Panc1 (cell line): Measurements from ENCODE around the gene SNRK. TPM values are rescaled to one million over a fixed set of nuclear protein-coding genes. Genes with fewer than 3 reads are reported as not detected.

ENCODE experiments used
- ATAC-seq: fragments of 200-7000 bp; cut with Tn5 transposase; 2 replicates; pipeline ENCODE4 v1.9.1; 2020; ENCODE audit warnings: mild to moderate bottlenecking, moderate library complexity
- BruUV-seq: library from RNA; stranded (reverse); fragments of 400-500 nt; replicated peaks from 2 replicates; lab custom pipeline; 2021; lab: Mats Ljungman, UMichigan
- CTCF ChIA-PET: fragments of 300-600 bp; sonication (Branson Sonifier 250); formaldehyde crosslinking; loops from one replicate; lab custom pipeline; 2022; ENCODE audit warnings: antibody characterized with exemption; lab: Charles Lee
- POLR2A ChIA-PET: fragments of 300-600 bp; sonication (Branson Sonifier 250); formaldehyde crosslinking; loops from one replicate; lab custom pipeline; 2022; ENCODE audit warnings: antibody characterized with exemption; lab: Charles Lee
- DNase-seq: peaks from one replicate; pipeline ENCODE4 v3.0.0-alpha.2; 2010; ENCODE audit warnings: low read depth, low spot score
- H3K27ac ChIP-seq: 2 replicates; pipeline ENCODE4 v1.5.1; 2011; ENCODE audit warnings: mild to moderate bottlenecking, low read length, inconsistent platforms
- H3K27me3 ChIP-seq: fragments of 200-500 bp; sonication (Bioruptor generic); 2 replicates; pipeline ENCODE4 v1.6.0; 2014; ENCODE audit warnings: low read length, inconsistent platforms; ENCODE audit not compliant: control insufficient read depth, insufficient read depth
- H3K36me3 ChIP-seq: fragments of 200-500 bp; sonication (Bioruptor generic); 2 replicates; pipeline ENCODE4 v1.5.1; 2014; ENCODE audit warnings: inconsistent platforms, mild to moderate bottlenecking, low read length, moderate library complexity; ENCODE audit not compliant: control insufficient read depth, insufficient read depth
- H3K4me1 ChIP-seq: 2 replicates; pipeline ENCODE4 v1.5.1; 2011; ENCODE audit warnings: inconsistent platforms, mild to moderate bottlenecking, low read length, moderate library complexity; ENCODE audit not compliant: control insufficient read depth, insufficient read depth
- H3K4me3 ChIP-seq, 2 experiments: 2 replicates each; pipeline ENCODE4 v1.5.1; 2011 to 2012; ENCODE audit warnings: low read depth in 2 of 2, low read length in 2 of 2, mild to moderate bottlenecking in 2 of 2, inconsistent platforms in 1 of 2, moderate library complexity in 1 of 2
- H3K9me3 ChIP-seq: fragments of 200-500 bp; sonication (Bioruptor generic); 2 replicates; pipeline ENCODE4 v1.5.1; 2014; ENCODE audit warnings: low read depth, mild to moderate bottlenecking, inconsistent platforms, low read length, moderate library complexity; ENCODE audit not compliant: control insufficient read depth, insufficient read depth
- POLR2AphosphoS5 ChIP-seq: IDR thresholded peaks from 2 replicates; pipeline ENCODE4 v1.6.1; 2012; ENCODE audit warnings: mild to moderate bottlenecking, low read depth, low read length, moderate library complexity
- SIN3A ChIP-seq: IDR thresholded peaks from 2 replicates; pipeline ENCODE4 v1.6.1; 2012; ENCODE audit warnings: low read depth, mild to moderate bottlenecking, low read length, moderate library complexity, borderline replicate concordance; ENCODE audit not compliant: insufficient read depth
- TCF7L2 ChIP-seq: IDR thresholded peaks from 2 replicates; pipeline ENCODE4 v1.6.1; 2011; ENCODE audit warnings: mild to moderate bottlenecking, low read depth, low read length, inconsistent platforms
- in situ Hi-C: cut with HindIII; loops from 2 replicates; pipeline ENCODE4 v1.10.0; 2016; ENCODE audit warnings: low sequenced_read_pairs, low pct_unique_long_range_greater_than_20kb
- intact Hi-C: fragments of 100-400 bp; cut with micrococcal nuclease; formaldehyde crosslinking; loops from one replicate; pipeline ENCODE4 v1.10.0; 2022; ENCODE audit not compliant: unreplicated experiment
- total RNA-seq: library from RNA; stranded (reverse); gene quantifications from one replicate; pipeline ENCODE4 v1.2.1, GENCODE V29; 2021; ENCODE audit not compliant: unreplicated experiment
- TF ChIP-seq, protein P1 (sequence below): fragments of 450-650 bp; IDR thresholded peaks from 2 replicates; pipeline ENCODE4 v1.5.1; 2017; ENCODE audit warnings: mild to moderate bottlenecking
- TF ChIP-seq, protein P2 (sequence below), 2 experiments: IDR thresholded peaks; 2 replicates each; pipeline ENCODE4 v1.6.1; 2011 to 2012; ENCODE audit warnings: low read depth in 2 of 2, control low read depth in 1 of 2, low read length in 1 of 2, mild to moderate bottlenecking in 1 of 2, moderate library complexity in 1 of 2; ENCODE audit not compliant: insufficient read depth in 1 of 2

The SNRK gene
- total RNA-seq, 1 experiment from 2014 or later = 11.0 TPM

- BruUV-seq = no TSS peak
- DNase-seq = no peak
- Histone ChIP-seq H3K4me3 (no peak overlapping the region), H3K27me3 (no peaks in the 10 kb centered on the region), H3K4me1 (no peaks in the 10 kb centered on the region), H3K27ac (no peak overlapping the region), H3K36me3 (no peaks in the 10 kb centered on the region), H3K9me3 (no peaks in the 10 kb centered on the region)
- TF ChIP-seq, protein P1, sequence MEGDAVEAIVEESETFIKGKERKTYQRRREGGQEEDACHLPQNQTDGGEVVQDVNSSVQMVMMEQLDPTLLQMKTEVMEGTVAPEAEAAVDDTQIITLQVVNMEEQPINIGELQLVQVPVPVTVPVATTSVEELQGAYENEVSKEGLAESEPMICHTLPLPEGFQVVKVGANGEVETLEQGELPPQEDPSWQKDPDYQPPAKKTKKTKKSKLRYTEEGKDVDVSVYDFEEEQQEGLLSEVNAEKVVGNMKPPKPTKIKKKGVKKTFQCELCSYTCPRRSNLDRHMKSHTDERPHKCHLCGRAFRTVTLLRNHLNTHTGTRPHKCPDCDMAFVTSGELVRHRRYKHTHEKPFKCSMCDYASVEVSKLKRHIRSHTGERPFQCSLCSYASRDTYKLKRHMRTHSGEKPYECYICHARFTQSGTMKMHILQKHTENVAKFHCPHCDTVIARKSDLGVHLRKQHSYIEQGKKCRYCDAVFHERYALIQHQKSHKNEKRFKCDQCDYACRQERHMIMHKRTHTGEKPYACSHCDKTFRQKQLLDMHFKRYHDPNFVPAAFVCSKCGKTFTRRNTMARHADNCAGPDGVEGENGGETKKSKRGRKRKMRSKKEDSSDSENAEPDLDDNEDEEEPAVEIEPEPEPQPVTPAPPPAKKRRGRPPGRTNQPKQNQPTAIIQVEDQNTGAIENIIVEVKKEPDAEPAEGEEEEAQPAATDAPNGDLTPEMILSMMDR = no peak
- TF ChIP-seq SIN3A (no peak), POLR2AphosphoS5 (no peak), TCF7L2 (no peak)
- TF ChIP-seq, protein P2, sequence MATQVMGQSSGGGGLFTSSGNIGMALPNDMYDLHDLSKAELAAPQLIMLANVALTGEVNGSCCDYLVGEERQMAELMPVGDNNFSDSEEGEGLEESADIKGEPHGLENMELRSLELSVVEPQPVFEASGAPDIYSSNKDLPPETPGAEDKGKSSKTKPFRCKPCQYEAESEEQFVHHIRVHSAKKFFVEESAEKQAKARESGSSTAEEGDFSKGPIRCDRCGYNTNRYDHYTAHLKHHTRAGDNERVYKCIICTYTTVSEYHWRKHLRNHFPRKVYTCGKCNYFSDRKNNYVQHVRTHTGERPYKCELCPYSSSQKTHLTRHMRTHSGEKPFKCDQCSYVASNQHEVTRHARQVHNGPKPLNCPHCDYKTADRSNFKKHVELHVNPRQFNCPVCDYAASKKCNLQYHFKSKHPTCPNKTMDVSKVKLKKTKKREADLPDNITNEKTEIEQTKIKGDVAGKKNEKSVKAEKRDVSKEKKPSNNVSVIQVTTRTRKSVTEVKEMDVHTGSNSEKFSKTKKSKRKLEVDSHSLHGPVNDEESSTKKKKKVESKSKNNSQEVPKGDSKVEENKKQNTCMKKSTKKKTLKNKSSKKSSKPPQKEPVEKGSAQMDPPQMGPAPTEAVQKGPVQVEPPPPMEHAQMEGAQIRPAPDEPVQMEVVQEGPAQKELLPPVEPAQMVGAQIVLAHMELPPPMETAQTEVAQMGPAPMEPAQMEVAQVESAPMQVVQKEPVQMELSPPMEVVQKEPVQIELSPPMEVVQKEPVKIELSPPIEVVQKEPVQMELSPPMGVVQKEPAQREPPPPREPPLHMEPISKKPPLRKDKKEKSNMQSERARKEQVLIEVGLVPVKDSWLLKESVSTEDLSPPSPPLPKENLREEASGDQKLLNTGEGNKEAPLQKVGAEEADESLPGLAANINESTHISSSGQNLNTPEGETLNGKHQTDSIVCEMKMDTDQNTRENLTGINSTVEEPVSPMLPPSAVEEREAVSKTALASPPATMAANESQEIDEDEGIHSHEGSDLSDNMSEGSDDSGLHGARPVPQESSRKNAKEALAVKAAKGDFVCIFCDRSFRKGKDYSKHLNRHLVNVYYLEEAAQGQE (IDR thresholded peaks at IDR 0.05; ENCODE audit: insufficient read depth in 1 of 2, low read depth in 2 of 2, low read length in 1 of 2) = no peak
- no peak for ATAC-seq
- ChIA-PET CTCF (no interaction called here), POLR2A (no interaction called here)
- intact Hi-C loops (no loop called here), in situ Hi-C loops (no loop called here)
Measured at GRCh38 chr3:43372809-43373559, 86.6 kb downstream of the SNRK start.

- ATAC-seq (no peak), DNase-seq (no peak)
- CTCF ChIA-PET = no interaction called here
- TF ChIP-seq POLR2AphosphoS5 (no peak), TCF7L2 (no peak)
- TF ChIP-seq, protein P1 = no peak
- TF ChIP-seq, protein P2 (IDR thresholded peaks at IDR 0.05; ENCODE audit: insufficient read depth in 1 of 2, low read depth in 2 of 2, low read length in 1 of 2) = no peak
- Histone ChIP-seq H3K27me3 (no peaks in the 10 kb centered on the region), H3K27ac (no peak overlapping the region), H3K4me3 (no peak overlapping the region), H3K4me1 (no peaks in the 10 kb centered on the region), H3K36me3 (no peaks in the 10 kb centered on the region), H3K9me3 (no peaks in the 10 kb centered on the region)
- in situ Hi-C loops (no loop called here), intact Hi-C loops (no loop called here)
- POLR2A ChIA-PET = no interaction called here
- no TSS peak for BruUV-seq
Measured at GRCh38 chr3:43373560-43373928, 87.2 kb downstream of the SNRK start.
